Left lung (tissue), 10 donors: ENCODE measurements around the gene ELL. TPM values are rescaled to one million over a fixed set of nuclear protein-coding genes. Genes with fewer than 3 reads are reported as not detected.
"Not testable (repeated sequence)": the region's sequence is repeated elsewhere in the genome, so short reads cannot be mapped to it uniquely, and the experiment has no call there.

ENCODE experiments used
- ATAC-seq: fragments of 200-7000 bp; cut with Tn5 transposase; one replicate; pipeline ENCODE4 v1.9.1; 2020; ENCODE audit warnings: moderate library complexity
- DNase-seq, 4 donors: peaks; one replicate each; pipeline ENCODE4 v3.0.0-alpha.2; 2013 to 2020
- H3K27ac ChIP-seq, 2 donors: fragments of 200-600 bp; sonication (generic) in 1 of 2; one replicate each; pipeline versions ENCODE4 v1.5.0 to v1.8.0; 2020 to 2021
- H3K27me3 ChIP-seq, 2 donors: fragments of 200-600 bp; sonication (generic) in 1 of 2; one replicate each; pipeline versions ENCODE4 v1.5.0 to v1.8.0; 2020 to 2021
- H3K36me3 ChIP-seq, 2 donors: fragments of 200-600 bp; sonication (generic) in 1 of 2; one replicate each; pipeline versions ENCODE4 v1.5.0 to v1.8.0; 2020 to 2021
- H3K4me1 ChIP-seq, 2 donors: fragments of 200-600 bp; one replicate each; pipeline ENCODE4 v1.8.0; 2021
- H3K4me3 ChIP-seq, 2 donors: fragments of 200-600 bp; sonication (generic) in 1 of 2; one replicate each; pipeline versions ENCODE4 v1.5.0 to v1.8.0; 2020 to 2021; ENCODE audit warnings: mild to moderate bottlenecking in 1 of 2
- H3K9me3 ChIP-seq, 2 donors: fragments of 200-600 bp; sonication (generic) in 1 of 2; one replicate each; pipeline versions ENCODE4 v1.5.0 to v1.8.0; 2020 to 2021
- intact Hi-C, 2 donors: fragments of 100-400 bp; cut with DNase I; formaldehyde crosslinking; loops; one replicate each; pipeline versions ENCODE4 v1.11.2 to v1.14.2; 2022
- polyA plus RNA-seq, 6 donors: library from polyadenylated mRNA; unstranded; fragments of 120-200 nt; gene quantifications; one replicate each; pipeline ENCODE4 v1.2.1, GENCODE V29; 2013; ENCODE audit not compliant: insufficient read length in 6 of 6
- total RNA-seq, 2 donors: library from RNA; stranded (reverse); fragmentation: NEBNext Ultra II Directional; extraction: Animal tissue kit (Norgen Biotek cat#: 25700); gene quantifications; one replicate each; pipeline ENCODE4 v1.2.1, GENCODE V29; 2021
- TF ChIP-seq, protein P1 (sequence below), 2 donors: fragments of 200-600 bp; sonication (generic) in 1 of 2; IDR thresholded peaks; one replicate each; pipeline versions ENCODE4 v1.5.0 to v1.8.0; 2021; ENCODE audit warnings: antibody characterized with exemption in 2 of 2
- donor health status: DM: no; HTN: yes; CAD: no.
- donor health status: DM: no; HTN: no; CAD: no.

The ELL gene
- total and polyA plus RNA-seq, 8 donors, result 8.5 to 22.9 (median 9.9) TPM

DNA sequence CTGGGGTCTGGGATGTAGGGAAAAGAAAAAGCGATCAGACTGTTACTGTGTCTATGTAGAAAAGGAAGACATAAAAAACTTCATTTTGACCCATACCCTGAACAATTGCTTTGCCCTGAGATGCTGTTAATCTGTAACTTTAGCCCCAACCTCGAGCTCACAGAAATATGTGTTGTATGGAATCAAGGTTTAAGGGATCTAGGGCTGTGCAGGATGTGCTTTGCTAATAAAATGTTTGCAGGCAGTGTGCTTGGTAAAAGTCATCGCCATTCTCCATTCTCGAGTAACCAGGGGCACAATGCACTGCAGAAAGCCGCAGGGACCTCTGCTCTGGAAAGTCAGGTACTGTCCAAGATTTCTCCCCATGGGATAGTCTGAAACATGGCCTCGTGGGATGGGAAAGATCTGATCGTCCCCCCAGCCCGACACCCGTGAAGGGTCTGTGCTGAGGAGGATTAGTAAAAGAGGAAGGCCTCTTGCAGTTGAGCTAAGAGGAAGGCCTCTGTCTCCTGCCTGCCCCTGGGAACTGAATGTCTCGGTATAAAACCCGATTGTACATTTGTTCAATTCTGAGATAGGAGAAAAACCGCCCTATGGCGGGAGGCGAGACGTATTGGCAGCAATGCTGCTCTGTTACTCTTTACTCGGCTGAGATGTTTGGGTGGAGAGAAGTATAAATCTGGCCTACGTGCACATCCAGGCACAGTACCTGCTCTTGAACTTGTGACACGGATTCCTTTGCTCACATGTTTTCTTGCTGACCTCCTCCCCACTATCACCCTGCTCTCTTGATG is 119.2 kb downstream of the ELL start:
- not testable (repeated sequence) for H3K9me3 ChIP-seq, H3K4me3 ChIP-seq, H3K27me3 ChIP-seq, ATAC-seq, H3K36me3 ChIP-seq, DNase-seq
- intact Hi-C loops, result loop anchor here in 1 of 2 donors (10.0 kb wide), 1 partner anchor 58 kb away; the partner anchor contains the start of gene PGPEP1
- peak overlapping the region in 1 of 2 donors; percentile 69 for H3K27ac ChIP-seq
- H3K4me1 ChIP-seq, result peaks cover 0 to 61% of the 10 kb centered on the region in 2 donors

DNA sequence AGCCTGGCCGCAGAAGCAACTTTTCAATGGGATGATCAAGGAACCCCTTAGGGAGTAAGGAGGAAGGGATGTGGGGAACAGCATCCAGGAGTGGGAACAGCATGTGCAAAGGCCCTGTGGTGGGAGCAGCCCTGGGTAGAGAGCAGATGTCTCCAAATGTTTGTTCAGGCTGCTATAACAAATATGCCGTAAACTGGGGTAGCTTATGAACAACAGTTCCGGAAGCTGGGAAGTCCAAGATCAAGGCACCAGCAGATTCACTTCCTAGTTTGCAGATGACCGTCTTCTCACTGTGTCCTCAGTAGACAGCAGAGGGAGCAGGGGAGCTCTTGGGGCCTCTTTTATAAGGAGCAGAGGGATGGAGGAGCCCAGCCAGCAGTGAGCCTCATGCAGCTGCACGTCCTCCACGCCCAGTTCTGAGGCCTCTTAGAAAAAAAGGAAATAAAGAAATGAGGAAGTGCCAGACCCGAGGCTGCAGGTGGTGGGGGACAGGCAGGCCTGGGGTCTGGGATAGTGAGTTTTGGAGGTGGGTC is 120.2 kb downstream of the ELL start:
- H3K4me3 ChIP-seq, result no peak overlapping the region
- H3K27me3 ChIP-seq, result peaks cover 0 to 13% of the 10 kb centered on the region in 2 donors
- H3K9me3 ChIP-seq, result no peaks in the 10 kb centered on the region
- H3K4me1 ChIP-seq, result peaks cover 0 to 69% of the 10 kb centered on the region in 2 donors
- peak overlapping the region in 1 of 2 donors; percentile 69 for H3K27ac ChIP-seq
- TF ChIP-seq, protein P1, sequence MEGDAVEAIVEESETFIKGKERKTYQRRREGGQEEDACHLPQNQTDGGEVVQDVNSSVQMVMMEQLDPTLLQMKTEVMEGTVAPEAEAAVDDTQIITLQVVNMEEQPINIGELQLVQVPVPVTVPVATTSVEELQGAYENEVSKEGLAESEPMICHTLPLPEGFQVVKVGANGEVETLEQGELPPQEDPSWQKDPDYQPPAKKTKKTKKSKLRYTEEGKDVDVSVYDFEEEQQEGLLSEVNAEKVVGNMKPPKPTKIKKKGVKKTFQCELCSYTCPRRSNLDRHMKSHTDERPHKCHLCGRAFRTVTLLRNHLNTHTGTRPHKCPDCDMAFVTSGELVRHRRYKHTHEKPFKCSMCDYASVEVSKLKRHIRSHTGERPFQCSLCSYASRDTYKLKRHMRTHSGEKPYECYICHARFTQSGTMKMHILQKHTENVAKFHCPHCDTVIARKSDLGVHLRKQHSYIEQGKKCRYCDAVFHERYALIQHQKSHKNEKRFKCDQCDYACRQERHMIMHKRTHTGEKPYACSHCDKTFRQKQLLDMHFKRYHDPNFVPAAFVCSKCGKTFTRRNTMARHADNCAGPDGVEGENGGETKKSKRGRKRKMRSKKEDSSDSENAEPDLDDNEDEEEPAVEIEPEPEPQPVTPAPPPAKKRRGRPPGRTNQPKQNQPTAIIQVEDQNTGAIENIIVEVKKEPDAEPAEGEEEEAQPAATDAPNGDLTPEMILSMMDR (IDR thresholded peaks at IDR 0.05), result peak in 1 of 2 donors; percentile 21
- intact Hi-C loops, result loop anchor here in 1 of 2 donors (10.0 kb wide), 1 partner anchor 57 kb away; the partner anchor contains the start of gene PGPEP1
- ATAC-seq (peak; percentile 78), DNase-seq (peak in 2 of 4 donors; percentile 76 to 88)
- no peaks in the 10 kb centered on the region for H3K36me3 ChIP-seq

DNA sequence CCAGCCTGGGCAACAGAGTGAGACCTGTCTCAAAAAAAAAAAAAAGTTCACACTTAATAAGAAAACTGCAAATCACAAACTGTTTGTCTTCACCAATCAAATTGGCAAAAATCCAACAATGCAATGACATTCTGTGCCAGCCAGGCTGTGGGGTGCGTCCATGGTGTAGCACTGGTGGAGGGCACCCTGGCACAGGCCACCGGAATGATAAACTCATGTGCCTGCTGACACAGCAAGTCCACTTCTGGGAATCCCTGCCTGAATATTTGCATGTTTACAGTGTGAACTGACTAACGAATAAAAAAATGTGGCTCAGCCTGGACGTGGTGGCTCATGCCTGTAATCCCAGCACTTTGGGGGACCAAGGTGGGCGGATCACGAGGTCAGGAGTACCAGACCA is 122.9 kb downstream of the ELL start:
- H3K9me3 ChIP-seq, result no peaks in the 10 kb centered on the region
- no peak overlapping the region for H3K4me3 ChIP-seq
- ATAC-seq, result peak; percentile 71
- peaks cover 0 to 76% of the 10 kb centered on the region in 2 donors for H3K4me1 ChIP-seq
- H3K27ac ChIP-seq, result peak overlapping the region in 1 of 2 donors; percentile 81
- H3K36me3 ChIP-seq, result peaks cover 0 to 14% of the 10 kb centered on the region in 2 donors
- peak in 1 of 4 donors; percentile 74 for DNase-seq
- intact Hi-C loops, result no loop called here
- TF ChIP-seq, protein P1 (IDR thresholded peaks at IDR 0.05), result no peak
- H3K27me3 ChIP-seq, result peaks cover 0 to 16% of the 10 kb centered on the region in 2 donors

DNA sequence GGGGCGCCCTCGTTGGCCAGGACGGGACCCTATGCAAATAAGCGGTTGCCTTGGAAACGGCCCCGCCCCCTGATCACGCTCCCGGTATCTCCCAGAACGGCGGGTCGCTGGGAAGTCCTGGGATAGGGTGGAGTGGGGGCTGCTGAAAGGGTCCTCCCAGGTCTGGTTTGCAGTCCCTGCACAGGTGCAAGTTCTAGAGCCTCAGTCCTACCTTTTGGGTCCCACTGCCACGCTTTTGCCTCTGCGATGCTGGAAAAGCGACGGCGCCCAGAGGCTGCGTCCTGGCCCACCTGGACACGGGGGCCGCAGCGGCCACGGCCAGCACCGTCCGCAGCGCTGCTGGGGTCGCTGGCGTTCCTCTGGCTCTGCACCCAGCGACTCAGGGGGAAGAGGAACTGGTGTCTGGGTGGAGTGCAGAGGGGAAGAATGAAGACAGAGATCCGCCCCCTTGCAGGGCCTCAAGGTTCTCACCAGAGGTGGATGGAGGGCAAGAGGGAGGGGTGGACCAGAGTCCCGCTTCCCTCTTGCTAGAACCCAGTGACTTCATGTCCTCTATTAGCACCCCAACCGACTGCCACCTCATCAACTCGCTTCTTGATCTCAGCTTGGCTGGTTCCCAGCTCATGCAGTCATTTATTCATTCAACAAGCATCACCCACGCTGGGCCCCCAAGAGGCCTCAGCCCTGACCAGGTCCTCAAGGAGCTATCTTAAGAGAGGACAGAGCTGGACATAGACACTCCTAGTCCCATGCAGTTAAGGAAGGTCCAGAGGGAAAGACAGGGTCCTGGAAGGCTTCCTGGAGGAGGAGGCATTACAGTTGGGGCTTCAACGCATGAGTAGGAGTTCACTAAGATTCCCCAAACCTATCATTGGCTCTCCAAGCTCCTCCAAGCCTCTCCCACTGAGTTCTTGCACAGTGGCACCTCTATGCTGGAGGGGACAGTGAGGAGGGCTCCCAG is 124.3 kb downstream of the ELL start, which contains the start of gene LRRC25:
LRRC25 (minus strand) TSS at position 381 of the 961 bp plus-strand sequence. CDS start 659 bp downstream, outside the sequence.
- Histone ChIP-seq H3K4me1 (peaks cover 0 to 79% of the 10 kb centered on the region in 2 donors), H3K27me3 (peaks cover 0 to 16% of the 10 kb centered on the region in 2 donors), H3K9me3 (no peaks in the 10 kb centered on the region), H3K4me3 (peak within 1 kb of the TSS in 1 of 2 donors; percentile 69), H3K36me3 (peaks cover 0 to 14% of the 10 kb centered on the region in 2 donors), H3K27ac (peak within 1 kb of the TSS in 1 of 2 donors; percentile 81)
- intact Hi-C loops, result no loop called here
- ATAC-seq (peak; percentile 50), DNase-seq (peak in 2 of 4 donors; percentile 84 to 90)
- TF ChIP-seq, protein P1 (IDR thresholded peaks at IDR 0.05), result no peak
